CD4-positive, alpha-beta T cell treated with Interleukin-15 for 4 hours (primary cell): Measurements from ENCODE around the gene HNMT.

Experiments used
- DNase-seq: peaks from one replicate; pipeline ENCODE4 v3.0.0-alpha.2; 2020; ENCODE audit warnings: low spot score

The HNMT gene

GRCh38 chr2:138058427-138058826, 94.2 kb downstream of the HNMT start:
- no peak for DNase-seq

GRCh38 chr2:138059487-138060300, 95.4 kb downstream of the HNMT start:
- DNase-seq, result no peak

- DNase-seq, result no peak
Measured at GRCh38 chr2:138060301-138060635, 96.0 kb downstream of the HNMT start.

GRCh38 chr2:138061961-138062360, 97.7 kb downstream of the HNMT start:
- no peak for DNase-seq

- no peak for DNase-seq
Measured at GRCh38 chr2:138063181-138063580, 98.9 kb downstream of the HNMT start.
